HepG2 (cell line): ENCODE results near the gene OGFOD3. TPM values are rescaled to one million over a fixed set of nuclear protein-coding genes. Genes with fewer than 3 reads are reported as not detected.
A peak's percentile ranks its signal among the peaks of the same experiment; 100 is the strongest.

Experiments used
- FOXK2 ChIP-seq: fragments of 450-650 bp; IDR thresholded peaks from 2 replicates; pipeline ENCODE4 v1.6.1; 2016
- HNRNPL ChIP-seq: fragments of 200-400 bp; formaldehyde crosslinking; IDR thresholded peaks from 2 replicates; pipeline ENCODE4 v1.6.1; 2017; ENCODE audit warnings: mild to moderate bottlenecking, low read depth, low read length
- MEF2D ChIP-seq: sonication (generic); formaldehyde crosslinking; IDR thresholded peaks from 2 replicates; pipeline ENCODE4 v1.5.1; 2020; ENCODE audit warnings: mild to moderate bottlenecking, missing genetic modification reagents
- NR2F1 ChIP-seq, 2 experiments: fragments of 450-650 bp in 1 of 2; formaldehyde crosslinking in 1 of 2; IDR thresholded peaks; 2 replicates each; pipeline versions ENCODE4 v1.5.0 to v1.6.1; 2016 to 2020; ENCODE audit warnings: mild to moderate bottlenecking in 1 of 2, missing compliant biosample characterization in 1 of 2, missing genetic modification reagents in 1 of 2, moderate library complexity in 1 of 2
- PATZ1 ChIP-seq: sonication (generic); formaldehyde crosslinking; IDR thresholded peaks from 2 replicates; pipeline ENCODE4 v1.4.0; 2020; ENCODE audit warnings: missing genetic modification reagents
- POGK ChIP-seq: sonication (generic); formaldehyde crosslinking; conservative IDR thresholded peaks from 2 replicates; pipeline ENCODE4 v1.8.0; 2022; ENCODE audit warnings: mild to moderate bottlenecking, moderate library complexity, missing genetic modification reagents
- SKIL ChIP-seq: sonication (generic); formaldehyde crosslinking; IDR thresholded peaks from 2 replicates; pipeline ENCODE4 v1.8.0; 2022; ENCODE audit warnings: missing genetic modification reagents, mild to moderate bottlenecking, moderate library complexity, borderline replicate concordance
- STAT5B ChIP-seq: sonication (generic); formaldehyde crosslinking; IDR thresholded peaks from 2 replicates; pipeline ENCODE4 v1.4.0; 2020; ENCODE audit warnings: missing genetic modification reagents
- TP53 ChIP-seq: sonication (generic); formaldehyde crosslinking; conservative IDR thresholded peaks from 2 replicates; pipeline ENCODE4 v1.4.0; 2020; ENCODE audit warnings: missing genetic modification reagents
- YY1 ChIP-seq: IDR thresholded peaks from 2 replicates; pipeline ENCODE4 v1.6.1; 2011; ENCODE audit warnings: low read length, low read depth, moderate library complexity, mild to moderate bottlenecking; ENCODE audit not compliant: insufficient read depth, insufficient replicate concordance
- ZBTB39 ChIP-seq: sonication (generic); formaldehyde crosslinking; IDR thresholded peaks from 2 replicates; pipeline ENCODE4 v1.5.0; 2020; ENCODE audit warnings: missing genetic modification reagents
- ZBTB43 ChIP-seq: sonication (generic); formaldehyde crosslinking; conservative IDR thresholded peaks from 2 replicates; pipeline ENCODE4 v1.4.0; 2020; ENCODE audit warnings: missing genetic modification reagents
- ZBTB7B ChIP-seq: sonication (generic); formaldehyde crosslinking; IDR thresholded peaks from 2 replicates; pipeline ENCODE4 v1.4.0; 2020; ENCODE audit warnings: missing genetic modification reagents
- ZFP82 ChIP-seq: sonication (generic); formaldehyde crosslinking; IDR thresholded peaks from 2 replicates; pipeline ENCODE4 v1.5.1; 2020; ENCODE audit warnings: mild to moderate bottlenecking, missing genetic modification reagents, borderline replicate concordance
- ZNF460 ChIP-seq: sonication (generic); formaldehyde crosslinking; IDR thresholded peaks from 2 replicates; pipeline ENCODE4 v1.5.1; 2020; ENCODE audit warnings: missing genetic modification reagents, mild to moderate bottlenecking, borderline replicate concordance
- ZNF569 ChIP-seq: sonication (generic); formaldehyde crosslinking; IDR thresholded peaks from 2 replicates; pipeline ENCODE4 v1.5.0; 2020; ENCODE audit warnings: mild to moderate bottlenecking, missing genetic modification reagents, moderate library complexity, borderline replicate concordance
- ZNF572 ChIP-seq: sonication (generic); formaldehyde crosslinking; IDR thresholded peaks from 2 replicates; pipeline ENCODE4 v1.5.1; 2020; ENCODE audit warnings: mild to moderate bottlenecking, missing genetic modification reagents
- ZNF724P ChIP-seq: sonication (generic); formaldehyde crosslinking; IDR thresholded peaks from 2 replicates; pipeline ENCODE4 v1.8.0; 2022; ENCODE audit warnings: missing genetic modification reagents, borderline replicate concordance
- ZNF747 ChIP-seq: sonication (generic); formaldehyde crosslinking; IDR thresholded peaks from 2 replicates; pipeline ENCODE4 v1.8.1; 2023; ENCODE audit warnings: missing genetic modification reagents, mild to moderate bottlenecking, borderline replicate concordance
- polyA plus RNA-seq, 8 experiments: library from polyadenylated mRNA; depleted of rRNA in 3 of 8; stranded (reverse) in 7 of 8; unstranded in 1 of 8; fragments of >200 nt; fragmentation: Illumina TruSeq in 4 of 8; extraction: Trizol in 4 of 8; gene quantifications; 2 replicates each; pipeline versions ENCODE4 v1.2.1 to v1.2.3, GENCODE V29; 2011 to 2016; ENCODE audit warnings: low read depth in 4 of 8, missing spikeins in 1 of 8, mixed read lengths in 1 of 8; ENCODE audit not compliant: insufficient read depth in 1 of 8
- total RNA-seq, 5 experiments: library from RNA; depleted of rRNA; stranded (reverse); fragments of >200 nt; fragmentation: Illumina TruSeq; extraction: Trizol; gene quantifications; 2 replicates each; pipeline ENCODE4 v1.2.3, GENCODE V29; 2016; ENCODE audit warnings: low read depth in 1 of 5

The OGFOD3 gene
- total and polyA plus RNA-seq, 2 of the 13 experiments (the other 11 are each of a cell fraction or from before 2014, with no cell fraction given): 40.0 to 42.1 TPM

GRCh38 chr17:82373731-82374625 lies 44.4 kb downstream of the OGFOD3 start (continued):
- TF ChIP-seq SKIL: no peak
- no peak for TF ChIP-seq ZNF569
- TF ChIP-seq ZFP82 (CRISPR knock-in tag): no peak
- peak; percentile 48; the same call in 1 of the 2 replicates for TF ChIP-seq PATZ1 (CRISPR knock-in tag)
- no peak for TF ChIP-seq POGK (CRISPR knock-in tag)
- peak; percentile 91 for TF ChIP-seq HNRNPL
- no peak for TF ChIP-seq ZNF747
- TF ChIP-seq NR2F1 (CRISPR knock-in tag; IDR thresholded peaks at IDR 0.05): no peak
- 0 out of 2 replicates have a peak, but pooled peaks have one; percentile 13 for TF ChIP-seq ZBTB7B
- no peak for TF ChIP-seq TP53
- TF ChIP-seq ZBTB39: no peak
- no peak for TF ChIP-seq ZBTB43
- TF ChIP-seq YY1: no peak
- no peak for TF ChIP-seq STAT5B (CRISPR knock-in tag)
- TF ChIP-seq ZNF724P (CRISPR knock-in tag): 0 out of 2 replicates have a peak, but pooled peaks have one; percentile 35
- no peak for TF ChIP-seq MEF2D (CRISPR knock-in tag)
- TF ChIP-seq ZNF460 (CRISPR knock-in tag): no peak
- TF ChIP-seq ZNF572 (CRISPR knock-in tag): no peak
- TF ChIP-seq FOXK2: no peak
